ENCODE measurements around the gene ZNF79. TPM values are rescaled to one million over a fixed set of nuclear protein-coding genes. Genes with fewer than 3 reads are reported as not detected.

ZNF79 gene
- total and polyA plus RNA-seq, 2 of the 8 experiments (the other 6 are each of a cell fraction or from before 2014, with no cell fraction given) = 2.4 to 7.4 TPM

- Histone ChIP-seq H2AFZ (ENCODE audit: low read length) (peak overlapping the region; percentile 65; the same call in 1 of the 2 replicates), H3K79me2 (ENCODE audit: control insufficient read depth in 1 of 2, insufficient read depth in 2 of 2, low read length in 2 of 2) (peaks cover 0 to 13% of the 10 kb centered on the region in 2 experiments; a peak in 1 of 4 replicates), H4K91ac (replicated peaks; ENCODE audit: insufficient read length, low read length) (no peak overlapping the region), H3K4me2 (ENCODE audit: insufficient read depth in 1 of 2, low read depth in 2 of 2, low read length in 2 of 2) (peak overlapping the region; percentile 81 to 87), H3K23me2 (ENCODE audit: low read depth, low read length) (peaks cover 14% of the 10 kb centered on the region), H2BK20ac (ENCODE audit: low read length) (no peak overlapping the region), H3K79me1 (ENCODE audit: low read depth, low read length) (peaks cover 3% of the 10 kb centered on the region), H3K27ac (ENCODE audit: low read depth, low read length) (no peak overlapping the region), H4K8ac (ENCODE audit: extremely low read depth, insufficient read depth, low read length) (peak overlapping the region; percentile 58; the same call in 1 of the 2 replicates), H3K9ac (replicated peaks in 1 of 4; ENCODE audit: extremely low read depth in 1 of 4, low read depth in 3 of 4, low read length in 3 of 4) (peak overlapping the region in 2 of 4 experiments; percentile 15 to 55; a peak in 6 of 7 replicates), H3K4ac (replicated peaks; ENCODE audit: insufficient read length, low read depth, low read length) (no peak overlapping the region), H3K23ac (ENCODE audit: insufficient read length) (no peak overlapping the region), H2BK5ac (ENCODE audit: low read depth, low read length) (no peak overlapping the region), H3K9me3 (ENCODE audit: insufficient read depth in 2 of 2, low read depth in 1 of 2, low read length in 1 of 2) (no peaks in the 10 kb centered on the region), H2AK5ac (ENCODE audit: low read depth, low read length) (no peak overlapping the region; the same call in none of the 2 replicates), H4K20me1 (replicated peaks in 1 of 2; ENCODE audit: control insufficient read depth in 1 of 2, insufficient read depth in 2 of 2, low read length in 2 of 2) (peaks cover 10% of the 10 kb centered on the region in 2 experiments), H2BK15ac (ENCODE audit: low read length) (no peak overlapping the region), H3K14ac (ENCODE audit: insufficient read length) (no peak overlapping the region), H4K5ac (ENCODE audit: insufficient read length, low read depth, low read length) (no peak overlapping the region), H3K27me3 (replicated peaks in 1 of 4; ENCODE audit: control insufficient read depth in 3 of 4, extremely low read depth in 1 of 4, insufficient read depth in 3 of 4, low read length in 3 of 4) (peaks cover 0 to 6% (median 0%) of the 10 kb centered on the region in 4 experiments; a peak in 3 of 7 replicates), H3K18ac (ENCODE audit: extremely low read depth, low read length) (no peak overlapping the region), H2BK12ac (ENCODE audit: low read depth, low read length) (peak overlapping the region; percentile 78; the same call in 1 of the 2 replicates), H3K4me3 (ENCODE audit: extremely low read depth in 1 of 4, insufficient read depth in 2 of 4, low read depth in 3 of 4, low read length in 4 of 4) (peak overlapping the region; percentile 38 to 71 (median 67); a peak in 7 of 8 replicates), H3K4me1 (replicated peaks in 1 of 4; ENCODE audit: control insufficient read depth in 3 of 4, insufficient read depth in 4 of 4, low read length in 3 of 4) (peaks cover 0 to 15% (median 6%) of the 10 kb centered on the region in 4 experiments; a peak in 6 of 7 replicates), H3K36me3 (ENCODE audit: control insufficient read depth in 2 of 4, insufficient read depth in 4 of 4, low read length in 3 of 4) (peaks cover 0 to 2% (median 0%) of the 10 kb centered on the region in 4 experiments; a peak in 1 of 8 replicates), H2BK120ac (replicated peaks; ENCODE audit: low read depth, low read length) (no peak overlapping the region), H3K56ac (replicated peaks; ENCODE audit: insufficient read length, low read depth, low read length) (no peak overlapping the region)
- ChIA-PET POLR2A (ENCODE audit: partially characterized antibody) (interaction anchor here (2.2 kb wide), 1 partner anchor 171 kb away, joined by 10 read pairs; no protein-coding TSS in a partner anchor), CTCF (ENCODE audit: partially characterized antibody) (interaction anchor here (1.0 kb wide), 1 partner anchor 31 kb away, joined by 4 read pairs; no protein-coding TSS in a partner anchor)
- 80% methylated on average over 7 of the region's 7 CpGs; no CpG with 5 or more reads in 1 of the 2 experiments for WGBS, 2 experiments (ENCODE audit: extremely low coverage in 1 of 2, insufficient coverage in 1 of 2, insufficient read length in 1 of 2, insufficient replicate concordance in 2 of 2, low coverage in 1 of 2, low lambda C conversion rate in 2 of 2, missing lambda C conversion rate in 1 of 2)
- TF ChIP-seq POLR2AphosphoS5 (IDR thresholded peaks at IDR 0.05; ENCODE audit: low read depth, low read length) (no peak), CBX8 (IDR thresholded peaks at IDR 0.05; ENCODE audit: borderline replicate concordance, low read depth, low read length) (no peak), RAD21 (IDR thresholded peaks at IDR 0.05 in 1 of 2, conservative IDR thresholded peaks at IDR 0.05 in 1 of 2; ENCODE audit: low read depth in 2 of 2, low read length in 2 of 2) (no peak), GABPA (IDR thresholded peaks at IDR 0.05; ENCODE audit: borderline replicate concordance, insufficient read depth, low read length) (no peak)
- FAIRE-seq = no peak
- no peak for DNase-seq (ENCODE audit: low read depth in 1 of 2, low spot score in 2 of 2)
Measured at GRCh38 chr9:127395497-127396252, 28.5 kb upstream of the ZNF79 start.

Measured in H1 (cell line).